Breast epithelium (tissue), 3 donors: ENCODE results near the gene ANGEL1.

Experiments
- CTCF ChIP-seq, 3 donors: fragments of 450-650 bp; IDR thresholded peaks; one replicate each; pipeline ENCODE4 v1.5.1; 2016 to 2017; ENCODE audit warnings: antibody characterized with exemption in 3 of 3, mild to moderate bottlenecking in 3 of 3, moderate library complexity in 3 of 3
- POLR2AphosphoS5 ChIP-seq, 3 donors: sonication (generic); formaldehyde crosslinking; IDR thresholded peaks; one replicate each; pipeline ENCODE4 v1.6.1; 2017; ENCODE audit warnings: antibody characterized with exemption in 3 of 3

DNA sequence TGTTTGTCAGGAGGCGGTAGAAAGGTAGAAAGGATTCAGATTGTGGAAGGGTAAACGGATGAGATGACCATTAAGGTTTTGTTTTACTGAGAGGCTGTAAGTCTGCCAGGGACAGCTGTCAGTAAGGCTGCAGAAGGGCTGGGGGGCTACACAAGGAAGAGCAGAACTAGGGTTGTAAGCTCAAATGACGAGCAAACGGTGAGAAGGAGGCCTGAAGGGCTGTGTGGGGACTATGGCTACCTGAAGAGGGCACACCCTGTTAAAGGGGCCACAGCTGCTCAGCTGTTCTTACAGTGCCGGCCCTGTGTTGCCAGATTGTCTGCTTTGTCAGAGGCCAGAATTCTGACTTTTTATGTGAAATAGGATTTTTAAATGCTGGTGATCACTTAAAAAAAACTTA lies 32.3 kb downstream of the ANGEL1 start:
- TF ChIP-seq CTCF (IDR thresholded peaks at IDR 0.05), result no peak
- no peak for TF ChIP-seq POLR2AphosphoS5 (IDR thresholded peaks at IDR 0.05)
